ENCODE measurements around the gene KDM6A.

The KDM6A gene

DNA sequence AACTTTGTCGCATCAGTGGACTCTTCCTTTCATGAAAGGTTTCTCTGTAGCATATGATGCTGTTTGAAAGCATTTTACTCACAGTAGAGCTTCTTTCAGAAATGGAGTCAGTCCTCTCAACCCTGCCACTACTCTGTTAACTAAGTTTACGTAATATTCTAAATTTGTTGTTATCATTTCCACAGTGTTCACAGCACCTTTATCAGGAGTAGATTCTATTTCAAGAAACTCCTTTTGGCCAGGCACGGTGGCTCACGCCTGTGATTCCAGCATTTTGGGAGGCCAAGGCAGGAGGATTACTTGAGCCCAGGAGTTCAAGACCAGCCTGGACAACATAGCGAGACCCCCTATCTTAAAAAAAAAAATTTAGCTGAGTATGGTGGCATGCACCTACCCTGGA is 90.0 kb downstream of the KDM6A start:
- DNase-seq (ENCODE audit: low spot score): no peak
- TF ChIP-seq, protein P1, sequence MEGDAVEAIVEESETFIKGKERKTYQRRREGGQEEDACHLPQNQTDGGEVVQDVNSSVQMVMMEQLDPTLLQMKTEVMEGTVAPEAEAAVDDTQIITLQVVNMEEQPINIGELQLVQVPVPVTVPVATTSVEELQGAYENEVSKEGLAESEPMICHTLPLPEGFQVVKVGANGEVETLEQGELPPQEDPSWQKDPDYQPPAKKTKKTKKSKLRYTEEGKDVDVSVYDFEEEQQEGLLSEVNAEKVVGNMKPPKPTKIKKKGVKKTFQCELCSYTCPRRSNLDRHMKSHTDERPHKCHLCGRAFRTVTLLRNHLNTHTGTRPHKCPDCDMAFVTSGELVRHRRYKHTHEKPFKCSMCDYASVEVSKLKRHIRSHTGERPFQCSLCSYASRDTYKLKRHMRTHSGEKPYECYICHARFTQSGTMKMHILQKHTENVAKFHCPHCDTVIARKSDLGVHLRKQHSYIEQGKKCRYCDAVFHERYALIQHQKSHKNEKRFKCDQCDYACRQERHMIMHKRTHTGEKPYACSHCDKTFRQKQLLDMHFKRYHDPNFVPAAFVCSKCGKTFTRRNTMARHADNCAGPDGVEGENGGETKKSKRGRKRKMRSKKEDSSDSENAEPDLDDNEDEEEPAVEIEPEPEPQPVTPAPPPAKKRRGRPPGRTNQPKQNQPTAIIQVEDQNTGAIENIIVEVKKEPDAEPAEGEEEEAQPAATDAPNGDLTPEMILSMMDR (IDR thresholded peaks at IDR 0.05; ENCODE audit: extremely low read depth, insufficient read depth, missing control alignments): no peak
- in situ Hi-C loops (cut with MboI; ENCODE audit: low pct_unique_long_range_greater_than_20kb, low sequenced_read_pairs, unreplicated experiment): no loop called here

DNA sequence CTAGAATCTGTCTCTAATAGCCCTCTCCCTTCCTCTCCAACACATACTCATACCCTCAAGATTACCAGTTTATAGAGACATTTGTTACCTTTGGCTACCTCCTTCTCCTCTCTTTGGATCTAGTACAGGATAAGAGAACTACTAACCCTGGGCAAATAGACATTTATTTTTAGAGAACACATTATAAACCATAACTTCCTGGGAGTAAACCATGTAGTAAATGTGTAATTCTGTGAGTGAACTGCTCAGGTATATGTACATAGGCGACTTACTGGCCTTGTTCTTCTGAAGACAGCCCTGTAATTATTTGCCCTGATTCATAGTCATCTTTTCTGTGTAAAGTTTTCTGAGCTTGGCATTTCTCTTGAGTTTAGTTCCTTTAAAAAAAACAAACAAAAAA is 94.2 kb downstream of the KDM6A start:
- TF ChIP-seq, protein P1 (IDR thresholded peaks at IDR 0.05; ENCODE audit: extremely low read depth, insufficient read depth, missing control alignments): no peak
- in situ Hi-C loops (cut with MboI; ENCODE audit: low pct_unique_long_range_greater_than_20kb, low sequenced_read_pairs, unreplicated experiment): no loop called here
- DNase-seq (ENCODE audit: low spot score): no peak

DNA sequence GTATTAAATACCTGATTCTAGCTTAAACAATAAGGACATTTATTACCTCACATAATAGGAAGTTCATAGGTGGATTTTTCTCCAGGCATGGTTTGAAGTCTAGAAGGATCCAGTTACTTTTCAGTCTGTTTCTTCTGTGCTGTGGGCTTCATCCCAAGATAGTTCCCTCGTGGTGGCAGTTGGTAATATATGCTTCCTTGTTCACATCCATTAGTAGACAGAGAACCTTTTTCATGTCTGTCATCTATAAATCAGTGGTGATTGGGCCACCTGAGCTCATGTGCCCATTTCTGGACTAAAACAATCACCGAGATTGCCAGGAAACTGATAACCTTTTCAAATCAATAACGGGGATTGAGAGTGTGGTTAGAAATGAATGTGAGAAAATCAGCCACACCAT is 97.7 kb downstream of the KDM6A start:
- TF ChIP-seq, protein P1 (IDR thresholded peaks at IDR 0.05; ENCODE audit: extremely low read depth, insufficient read depth, missing control alignments): no peak
- in situ Hi-C loops (cut with MboI; ENCODE audit: low pct_unique_long_range_greater_than_20kb, low sequenced_read_pairs, unreplicated experiment): no loop called here
- DNase-seq (ENCODE audit: low spot score): no peak

DNA sequence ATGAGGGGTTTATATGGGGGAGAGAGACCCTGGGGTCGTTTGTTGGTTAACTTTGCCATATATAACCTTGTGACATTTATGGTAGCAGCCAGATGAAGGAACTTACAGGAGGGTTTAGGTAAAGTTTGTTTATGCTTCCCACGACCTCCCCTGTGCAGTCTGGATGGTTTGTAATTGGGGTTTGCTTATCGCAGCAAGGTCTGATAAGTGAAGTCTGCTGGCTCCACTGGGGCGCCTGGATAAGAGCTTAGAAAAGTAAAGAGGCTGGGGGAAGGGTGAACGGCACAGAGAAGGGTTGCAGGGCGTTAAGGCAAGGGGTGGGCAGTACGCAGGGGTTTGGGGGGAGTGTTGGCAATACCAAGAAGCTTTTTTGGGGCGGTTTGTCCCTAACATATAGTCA is 98.7 kb downstream of the KDM6A start:
- DNase-seq (ENCODE audit: low spot score): no peak
- in situ Hi-C loops (cut with MboI; ENCODE audit: low pct_unique_long_range_greater_than_20kb, low sequenced_read_pairs, unreplicated experiment): no loop called here
- TF ChIP-seq, protein P1 (IDR thresholded peaks at IDR 0.05; ENCODE audit: extremely low read depth, insufficient read depth, missing control alignments): no peak

DNA sequence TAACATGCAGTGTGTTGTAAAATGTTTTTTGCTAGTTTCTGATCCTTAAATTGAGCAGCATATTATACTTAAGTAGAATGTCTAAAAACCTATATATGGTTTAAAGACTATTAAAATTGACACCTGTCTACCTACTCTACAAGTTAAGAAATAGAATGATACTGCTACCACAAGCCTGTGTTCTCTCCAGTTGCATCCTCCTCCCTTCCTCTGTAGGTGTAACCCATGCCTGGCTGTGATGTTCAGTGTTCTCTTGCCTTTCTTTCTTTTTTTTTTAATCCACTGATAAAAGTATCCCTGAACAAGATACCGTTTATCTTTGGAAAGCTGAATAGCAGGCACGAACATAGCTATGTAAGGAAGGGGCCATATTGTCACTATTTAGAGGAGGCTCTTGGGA is 99.1 kb downstream of the KDM6A start:
- TF ChIP-seq, protein P1 (IDR thresholded peaks at IDR 0.05; ENCODE audit: extremely low read depth, insufficient read depth, missing control alignments): no peak
- no peak for DNase-seq (ENCODE audit: low spot score)
- in situ Hi-C loops (cut with MboI; ENCODE audit: low pct_unique_long_range_greater_than_20kb, low sequenced_read_pairs, unreplicated experiment): no loop called here

DNA sequence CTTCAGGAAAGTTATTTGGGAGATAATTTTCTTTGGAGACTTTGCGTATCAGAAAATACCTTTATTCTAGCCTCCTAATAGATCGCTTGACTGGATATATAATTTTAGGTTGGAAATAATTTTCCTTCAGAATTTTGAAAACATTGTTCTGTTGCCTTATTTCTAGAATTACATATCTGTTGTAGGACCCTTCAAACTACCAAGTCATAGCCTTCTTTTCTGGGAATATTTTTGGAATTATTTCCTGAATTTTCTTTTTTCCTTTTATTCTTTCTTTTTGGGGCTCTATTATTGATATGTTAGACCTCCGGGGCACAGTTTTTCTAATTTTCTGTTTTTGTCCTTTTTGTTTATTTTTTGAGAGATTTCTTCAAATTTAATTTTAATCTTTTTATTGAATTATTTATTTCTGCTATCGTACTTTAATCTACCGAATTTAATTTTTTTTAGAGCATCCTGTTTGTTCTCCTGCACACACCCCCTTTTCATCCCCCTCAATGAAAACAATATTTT is 100.5 kb downstream of the KDM6A start:
- in situ Hi-C loops (cut with MboI; ENCODE audit: low pct_unique_long_range_greater_than_20kb, low sequenced_read_pairs, unreplicated experiment): no loop called here
- no peak for DNase-seq (ENCODE audit: low spot score)
- TF ChIP-seq, protein P1 (IDR thresholded peaks at IDR 0.05; ENCODE audit: extremely low read depth, insufficient read depth, missing control alignments): no peak

DNA sequence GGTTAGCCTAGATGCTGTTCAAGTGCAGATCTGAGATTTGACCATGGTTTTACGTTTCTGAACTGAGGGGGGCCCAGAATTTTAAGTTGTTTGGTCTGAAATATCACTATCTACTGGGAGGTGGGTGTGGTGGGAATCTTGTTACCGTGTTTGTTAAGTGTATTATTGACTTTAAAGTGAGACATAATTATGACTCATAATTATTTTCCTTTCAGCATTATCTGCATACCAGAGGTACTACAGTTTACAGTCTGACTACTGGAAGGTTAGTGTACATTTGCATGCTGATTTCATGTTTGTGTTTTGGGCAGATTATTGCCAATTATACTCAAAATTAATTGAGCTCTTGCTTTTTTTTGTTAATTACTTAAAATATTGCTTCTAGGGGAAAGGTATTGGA is 101.5 kb downstream of the KDM6A start:
- DNase-seq (ENCODE audit: low spot score): no peak
- TF ChIP-seq, protein P1 (IDR thresholded peaks at IDR 0.05; ENCODE audit: extremely low read depth, insufficient read depth, missing control alignments): no peak
- in situ Hi-C loops (cut with MboI; ENCODE audit: low pct_unique_long_range_greater_than_20kb, low sequenced_read_pairs, unreplicated experiment): no loop called here
